ENCODE results near the gene CELF3.

CELF3 gene

GRCh38 chr1:151668090-151668489 is 48.5 kb downstream of the CELF3 start:
- no peak for DNase-seq
- intact Hi-C loops (cut with DNase I) = no loop called here

DNA sequence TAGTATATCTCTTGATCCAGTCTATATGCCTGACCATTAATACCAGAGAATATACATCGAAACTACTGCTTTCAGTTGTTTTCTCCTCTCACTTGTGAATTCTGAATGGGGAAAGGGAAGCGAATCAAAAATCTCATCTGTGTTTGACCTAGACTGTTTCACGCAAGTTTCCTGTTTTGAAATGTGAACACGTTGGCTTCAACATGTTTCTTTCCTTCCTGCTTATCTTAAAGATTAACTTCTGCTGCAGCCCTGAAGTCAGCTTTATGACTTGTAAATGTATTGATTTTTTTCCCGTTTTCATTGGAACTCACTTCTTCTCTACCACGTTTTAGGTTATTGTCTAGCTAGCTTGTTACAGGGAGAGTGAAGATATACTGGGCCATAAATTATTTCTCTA is 54.9 kb downstream of the CELF3 start:
- intact Hi-C loops (cut with DNase I) = no loop called here
- DNase-seq = no peak

DNA sequence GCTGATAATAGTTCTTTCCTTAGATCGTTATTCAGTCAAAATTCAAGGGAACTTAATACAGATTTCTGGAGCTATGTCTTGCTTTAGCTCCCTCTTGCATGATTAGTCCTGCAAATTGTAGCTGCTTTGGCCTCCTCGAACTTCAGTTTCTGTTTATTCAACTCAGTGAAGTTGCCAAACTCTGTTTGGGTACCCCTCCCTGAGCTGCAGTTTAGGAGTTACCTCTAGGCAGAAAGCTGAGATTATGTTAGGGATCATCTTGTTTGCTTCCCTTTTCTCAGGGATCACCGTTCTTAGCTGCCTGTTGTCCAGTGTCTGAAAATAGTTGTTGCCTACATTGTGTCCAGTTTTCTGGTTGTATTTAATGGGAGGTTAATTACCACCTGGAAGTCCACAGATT is 61.2 kb downstream of the CELF3 start:
- no peak for DNase-seq
- intact Hi-C loops (cut with DNase I) = no loop called here

DNA sequence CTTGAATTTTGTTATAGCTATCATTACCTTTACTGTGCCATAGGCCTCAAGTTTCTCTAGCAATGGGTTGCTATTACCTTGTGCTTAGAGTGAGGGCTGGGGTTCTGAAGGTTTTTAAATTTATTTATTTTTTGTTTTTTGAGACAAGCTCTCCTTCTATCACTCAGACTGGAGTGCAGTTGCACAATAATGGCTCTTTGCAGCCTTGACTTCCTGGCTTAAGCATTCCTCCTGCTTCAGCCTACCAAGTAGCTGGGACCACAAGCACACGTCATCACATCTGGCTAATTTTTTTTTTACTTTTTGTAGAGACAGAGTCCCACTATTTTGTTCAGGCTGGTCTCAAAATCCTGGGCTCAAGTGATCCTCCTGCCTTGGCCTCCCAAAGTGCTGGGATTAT is 63.2 kb downstream of the CELF3 start:
- intact Hi-C loops (cut with DNase I) = no loop called here
- DNase-seq = no peak
